ENCODE data around the gene EMP3. TPM values are rescaled to one million over a fixed set of nuclear protein-coding genes. Genes with fewer than 3 reads are reported as not detected.

Gene EMP3
- total RNA-seq, 4 donors from 2014 or later, result 22.2 to 52.5 (median 33.3) TPM

GRCh38 chr19:48373567-48373966 lies 48.2 kb downstream of the EMP3 start:
- no peak for DNase-seq (ENCODE audit: low spot score in 2 of 2)
- Histone ChIP-seq H3K27me3 (no peaks in the 10 kb centered on the region), H3K4me3 (no peak overlapping the region), H3K9me3 (no peaks in the 10 kb centered on the region), H3K36me3 (no peaks in the 10 kb centered on the region), H3K4me1 (no peaks in the 10 kb centered on the region), H3K27ac (no peak overlapping the region)
- TF ChIP-seq POLR2A (IDR thresholded peaks at IDR 0.05), result no peak
- no peak for TF ChIP-seq EP300 (IDR thresholded peaks at IDR 0.05)
- TF ChIP-seq CTCF (IDR thresholded peaks at IDR 0.05), result no peak
- WGBS, 2 donors, result 84 to 90% methylated on average over 11 of the region's 11 CpGs

- Histone ChIP-seq H3K4me1 (no peaks in the 10 kb centered on the region), H3K27ac (no peak overlapping the region), H3K9me3 (no peaks in the 10 kb centered on the region), H3K4me3 (no peak overlapping the region), H3K27me3 (no peaks in the 10 kb centered on the region), H3K36me3 (peaks cover 0 to 32% (median 0%) of the 10 kb centered on the region in 3 donors)
- TF ChIP-seq CTCF (IDR thresholded peaks at IDR 0.05), result no peak
- no peak for TF ChIP-seq POLR2A (IDR thresholded peaks at IDR 0.05)
- TF ChIP-seq EP300 (IDR thresholded peaks at IDR 0.05), result no peak
- no peak for DNase-seq (ENCODE audit: low spot score in 2 of 2)
- WGBS, 2 donors, result 86 to 87% methylated on average over 10 of the region's 10 CpGs
These were observed 52.8 kb downstream of the EMP3 start for GRCh38 chr19:48378194-48378570.

GRCh38 chr19:48379058-48379457 lies 53.7 kb downstream of the EMP3 start:
- Histone ChIP-seq H3K9me3 (no peaks in the 10 kb centered on the region), H3K27ac (no peak overlapping the region), H3K4me3 (no peak overlapping the region), H3K27me3 (no peaks in the 10 kb centered on the region), H3K36me3 (peaks cover 0 to 40% (median under 1%) of the 10 kb centered on the region in 3 donors), H3K4me1 (no peaks in the 10 kb centered on the region)
- no peak for DNase-seq (ENCODE audit: low spot score in 2 of 2)
- no peak for TF ChIP-seq CTCF (IDR thresholded peaks at IDR 0.05)
- no peak for TF ChIP-seq EP300 (IDR thresholded peaks at IDR 0.05)
- TF ChIP-seq POLR2A (IDR thresholded peaks at IDR 0.05), result no peak
- 73% methylated on average over 5 of the region's 5 CpGs for WGBS, 2 donors

Other genes starting within 250 kb of the EMP3 start
- 10 to 100 TPM in 3 of 4 donors, 1 to 10 TPM in 1; 4.6 to 21.0 (median 12.4) TPM for gene PLA2G4C, start 214.7 kb upstream of the EMP3 start, total RNA-seq
- 10 to 100 TPM in 1 of 4 donors, 1 to 10 TPM in 3; 6.1 to 21.9 (median 6.7) TPM for gene LIG1, start 155.2 kb upstream of the EMP3 start, total RNA-seq
- gene ZSWIM9, start 154.9 kb upstream of the EMP3 start, total RNA-seq, result 1 to 10 TPM; 5.9 to 8.4 (median 6.8) TPM
- gene CARD8, start 69.6 kb upstream of the EMP3 start, total RNA-seq, result 10 to 100 TPM; 33.7 to 54.0 (median 38.8) TPM
- gene ZNF114, start 55.5 kb upstream of the EMP3 start, total RNA-seq, result under 1 TPM in 1 of 4 donors, not detected in 3; 0.21 TPM
- 10 to 100 TPM in 2 of 4 donors, 1 to 10 TPM in 2; 8.3 to 14.4 (median 10.2) TPM for gene TMEM143, start 38.4 kb downstream of the EMP3 start, total RNA-seq
- not detected for gene SYNGR4, start 38.8 kb downstream of the EMP3 start, total RNA-seq
- gene KDELR1, start 66.0 kb downstream of the EMP3 start, total RNA-seq, result 10 to 100 TPM; 51.3 to 78.6 (median 65.8) TPM
- under 1 TPM; 0.42 to 0.90 (median 0.51) TPM for gene GRIN2D, start 68.1 kb downstream of the EMP3 start, total RNA-seq
- 10 to 100 TPM; 15.1 to 33.1 (median 29.7) TPM for gene GRWD1, start 120.4 kb downstream of the EMP3 start, total RNA-seq
- 1 to 10 TPM in 2 of 4 donors, under 1 TPM in 2; 0.44 to 4.1 (median 1.5) TPM for gene KCNJ14, start 130.0 kb downstream of the EMP3 start, total RNA-seq
- gene CYTH2, start 143.8 kb downstream of the EMP3 start, total RNA-seq, result 100 to 1,000 TPM in 1 of 4 donors, 10 to 100 TPM in 3; 56.7 to 114 (median 65.1) TPM
- gene LMTK3, start 186.3 kb downstream of the EMP3 start, total RNA-seq, result 1 to 10 TPM in 1 of 4 donors, under 1 TPM in 2, not detected in 1; under 0.01 to 1.8 (median 0.59) TPM
- not detected for gene SULT2B1, start 226.6 kb downstream of the EMP3 start, total RNA-seq